Breast epithelium (tissue), 4 donors: Measurements from ENCODE around the gene ZDHHC12. TPM values are rescaled to one million over a fixed set of nuclear protein-coding genes. Genes with fewer than 3 reads are reported as not detected.
"Not testable (repeated sequence)": the region's sequence is repeated elsewhere in the genome, so short reads cannot be mapped to it uniquely, and the experiment has no call there.

Source experiments
- DNase-seq, 2 donors: peaks; one replicate each; pipeline ENCODE4 v3.0.0-alpha.2; 2019; ENCODE audit warnings: low spot score in 2 of 2
- H3K27ac ChIP-seq, 2 donors: fragments of 200-600 bp; sonication (generic) in 1 of 2; one replicate each; pipeline ENCODE4 v1.5.1; 2016 to 2019; ENCODE audit warnings: mild to moderate bottlenecking in 1 of 2
- H3K27me3 ChIP-seq, 2 donors: fragments of 200-600 bp; sonication (generic) in 1 of 2; one replicate each; pipeline versions ENCODE4 v1.5.1 to v1.6.0; 2017 to 2019; ENCODE audit warnings: control low read depth in 1 of 2, mild to moderate bottlenecking in 1 of 2
- H3K36me3 ChIP-seq: fragments of 200-600 bp; one replicate; pipeline ENCODE4 v1.5.1; 2019
- H3K4me1 ChIP-seq, 2 donors: fragments of 200-600 bp; sonication (generic); one replicate each; pipeline ENCODE4 v1.5.1; 2016 to 2019; ENCODE audit warnings: control low read depth in 1 of 2
- H3K4me3 ChIP-seq, 3 donors: fragments of 200-600 bp; sonication (generic); 1 replicate in 2 of 3; 2 replicates in 1 of 3; pipeline ENCODE4 v1.5.1; 2016 to 2019; ENCODE audit warnings: mild to moderate bottlenecking in 3 of 3, moderate library complexity in 2 of 3
- H3K9me3 ChIP-seq, 2 donors: fragments of 200-600 bp; sonication (generic) in 1 of 2; one replicate each; pipeline ENCODE4 v1.5.1; 2016 to 2019; ENCODE audit warnings: control low read depth in 1 of 2
- POLR2A ChIP-seq: fragments of 450-650 bp; IDR thresholded peaks from one replicate; pipeline ENCODE4 v1.6.1; 2016; ENCODE audit warnings: antibody characterized with exemption, mild to moderate bottlenecking, moderate library complexity
- POLR2AphosphoS5 ChIP-seq, 3 donors: sonication (generic); formaldehyde crosslinking; IDR thresholded peaks; one replicate each; pipeline ENCODE4 v1.6.1; 2017; ENCODE audit warnings: antibody characterized with exemption in 3 of 3
- intact Hi-C: fragments of 100-400 bp; cut with DNase I; formaldehyde crosslinking; loops from one replicate; pipeline ENCODE4 v1.15.1; 2023; ENCODE audit warnings: low total_unique reads
- total RNA-seq, 3 donors: library from RNA; depleted of rRNA; stranded (reverse); fragments of >200 nt; gene quantifications; one replicate each; pipeline ENCODE4 v1.1.0, GENCODE V29; 2016
- TF ChIP-seq, protein P1 (sequence below), 3 donors: fragments of 450-650 bp; IDR thresholded peaks; one replicate each; pipeline ENCODE4 v1.5.1; 2016 to 2017; ENCODE audit warnings: antibody characterized with exemption in 3 of 3, mild to moderate bottlenecking in 3 of 3, moderate library complexity in 3 of 3

ZDHHC12 gene
- total RNA-seq, 3 donors from 2014 or later = 15.7 to 33.7 (median 30.2) TPM

DNA sequence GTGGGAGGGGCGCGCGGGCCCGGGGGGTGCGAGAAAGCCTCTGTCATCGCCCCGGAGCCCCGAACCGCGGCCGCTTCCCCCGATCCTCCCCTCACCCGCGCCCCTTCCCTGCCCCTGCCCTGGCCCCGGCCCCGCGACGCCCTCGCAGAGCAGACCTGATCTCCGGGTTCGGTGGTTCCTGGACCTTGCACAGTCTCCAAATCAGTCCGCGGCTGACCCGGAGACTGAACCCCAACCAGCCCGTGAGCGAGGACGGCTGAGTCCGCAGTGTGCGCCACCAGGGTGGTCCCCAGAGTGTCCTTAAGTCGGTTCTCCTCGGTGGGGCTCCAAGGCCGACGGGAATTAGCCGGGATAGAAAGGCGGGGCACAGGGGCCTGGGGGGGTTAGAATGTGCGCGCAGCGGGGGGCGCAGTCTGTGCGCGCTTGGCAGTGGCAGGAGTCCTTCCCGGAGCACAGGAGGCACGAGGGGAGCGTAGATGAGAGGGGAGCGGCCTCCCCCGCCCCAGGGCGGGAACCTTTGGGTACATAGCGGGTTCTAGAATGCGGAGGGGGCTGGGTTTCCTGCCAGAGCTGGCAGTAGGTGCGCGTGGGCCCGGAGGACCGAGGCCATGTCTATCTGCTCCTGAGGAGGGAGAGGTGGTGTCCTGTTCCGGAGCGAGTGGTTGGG is 20.8 kb downstream of the ZDHHC12 start:
- Histone ChIP-seq H3K9me3 (no peaks in the 10 kb centered on the region), H3K27me3 (no peaks in the 10 kb centered on the region), H3K27ac (peak overlapping the region; percentile 83 to 91), H3K4me3 (peak overlapping the region; percentile 80 to 97 (median 83)), H3K4me1 (no peaks in the 10 kb centered on the region), H3K36me3 (no peaks in the 10 kb centered on the region)
- DNase-seq = no peak
- no peak for TF ChIP-seq POLR2A
- no peak for TF ChIP-seq POLR2AphosphoS5 (IDR thresholded peaks at IDR 0.05)
- TF ChIP-seq, protein P1, sequence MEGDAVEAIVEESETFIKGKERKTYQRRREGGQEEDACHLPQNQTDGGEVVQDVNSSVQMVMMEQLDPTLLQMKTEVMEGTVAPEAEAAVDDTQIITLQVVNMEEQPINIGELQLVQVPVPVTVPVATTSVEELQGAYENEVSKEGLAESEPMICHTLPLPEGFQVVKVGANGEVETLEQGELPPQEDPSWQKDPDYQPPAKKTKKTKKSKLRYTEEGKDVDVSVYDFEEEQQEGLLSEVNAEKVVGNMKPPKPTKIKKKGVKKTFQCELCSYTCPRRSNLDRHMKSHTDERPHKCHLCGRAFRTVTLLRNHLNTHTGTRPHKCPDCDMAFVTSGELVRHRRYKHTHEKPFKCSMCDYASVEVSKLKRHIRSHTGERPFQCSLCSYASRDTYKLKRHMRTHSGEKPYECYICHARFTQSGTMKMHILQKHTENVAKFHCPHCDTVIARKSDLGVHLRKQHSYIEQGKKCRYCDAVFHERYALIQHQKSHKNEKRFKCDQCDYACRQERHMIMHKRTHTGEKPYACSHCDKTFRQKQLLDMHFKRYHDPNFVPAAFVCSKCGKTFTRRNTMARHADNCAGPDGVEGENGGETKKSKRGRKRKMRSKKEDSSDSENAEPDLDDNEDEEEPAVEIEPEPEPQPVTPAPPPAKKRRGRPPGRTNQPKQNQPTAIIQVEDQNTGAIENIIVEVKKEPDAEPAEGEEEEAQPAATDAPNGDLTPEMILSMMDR (IDR thresholded peaks at IDR 0.05) = no peak
- intact Hi-C loops = no loop called here

DNA sequence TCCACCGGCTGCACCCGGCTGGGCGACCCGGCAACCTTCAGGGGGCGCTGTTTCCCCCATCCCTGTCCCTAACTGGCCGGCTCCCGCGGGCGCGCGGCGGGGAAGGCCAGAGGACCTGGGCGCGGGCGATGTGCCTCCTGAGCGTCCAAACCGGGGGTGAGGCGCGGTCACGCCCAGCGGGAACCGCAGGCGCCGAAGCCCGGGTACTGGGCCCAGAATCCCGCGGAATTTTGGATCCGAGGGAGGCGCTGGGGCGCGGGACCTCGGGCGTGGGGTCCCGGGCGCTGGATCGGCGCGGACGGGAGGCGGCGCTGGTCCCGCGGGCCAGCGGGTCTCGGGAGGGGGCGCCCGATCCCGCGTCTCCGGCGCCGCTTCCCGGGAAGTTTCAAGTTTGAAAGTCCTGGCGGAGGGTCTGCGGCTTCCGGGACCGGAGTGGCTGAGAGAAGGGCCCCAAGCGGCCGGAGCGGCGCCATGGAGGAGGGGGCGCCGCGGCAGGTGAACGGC is 21.4 kb downstream of the ZDHHC12 start, which contains the start of gene PKN3:
Gene PKN3 (plus strand): TSS at position 59 of the 504 bp plus-strand sequence. CDS start 413 bp downstream, at position 472.
- TF ChIP-seq POLR2A = no peak
- TF ChIP-seq, protein P1 (IDR thresholded peaks at IDR 0.05) = peak; percentile 87
- peak in 2 of 3 donors; percentile 18 to 28 for TF ChIP-seq POLR2AphosphoS5 (IDR thresholded peaks at IDR 0.05)
- Histone ChIP-seq H3K4me3 (peak within 1 kb of the TSS; percentile 80 to 97 (median 83)), H3K36me3 (no peaks in the 10 kb centered on the region), H3K4me1 (no peaks in the 10 kb centered on the region), H3K9me3 (no peaks in the 10 kb centered on the region), H3K27ac (peak within 1 kb of the TSS; percentile 83 to 91), H3K27me3 (no peaks in the 10 kb centered on the region)
- DNase-seq = peak; percentile 67 to 88
- intact Hi-C loops = no loop called here

DNA sequence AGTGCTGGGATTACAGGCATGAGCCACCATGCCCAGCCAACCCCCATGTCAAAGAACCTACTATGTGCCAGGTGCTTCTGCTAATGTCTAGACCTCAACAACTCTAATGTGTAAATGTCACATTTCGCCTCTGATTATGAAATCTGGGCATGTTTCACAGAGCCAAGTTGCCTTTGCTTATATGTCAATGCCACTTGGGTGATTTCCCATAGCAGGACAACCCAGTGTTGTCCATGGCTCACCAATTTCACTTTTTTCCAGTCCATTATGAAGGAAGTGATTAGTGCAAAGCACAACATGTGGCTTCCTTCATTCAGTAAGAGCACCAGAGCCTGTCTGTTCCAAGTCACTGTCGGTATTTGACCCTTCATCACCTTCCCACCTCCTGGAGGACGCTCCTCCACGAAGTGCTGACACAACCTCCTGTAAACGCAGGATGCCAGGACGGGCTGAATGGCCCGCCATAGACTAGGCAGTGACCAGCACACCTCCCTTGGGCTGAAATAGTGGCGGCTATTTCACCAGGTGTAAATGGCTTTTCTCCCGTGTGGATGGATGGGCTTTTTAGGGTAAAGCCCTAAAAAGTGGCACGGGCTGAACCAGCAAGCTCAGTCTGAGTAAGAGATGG is 22.6 kb downstream of the ZDHHC12 start:
- TF ChIP-seq POLR2A (no peak), POLR2AphosphoS5 (IDR thresholded peaks at IDR 0.05) (no peak)
- TF ChIP-seq, protein P1 (IDR thresholded peaks at IDR 0.05) = no peak
- DNase-seq = no peak
- no peak overlapping the region for H3K4me3 ChIP-seq
- no peaks in the 10 kb centered on the region for H3K9me3 ChIP-seq
- no peaks in the 10 kb centered on the region for H3K27me3 ChIP-seq
- no peak overlapping the region for H3K27ac ChIP-seq
- H3K36me3 ChIP-seq = no peaks in the 10 kb centered on the region
- intact Hi-C loops = no loop called here
- no peaks in the 10 kb centered on the region for H3K4me1 ChIP-seq

DNA sequence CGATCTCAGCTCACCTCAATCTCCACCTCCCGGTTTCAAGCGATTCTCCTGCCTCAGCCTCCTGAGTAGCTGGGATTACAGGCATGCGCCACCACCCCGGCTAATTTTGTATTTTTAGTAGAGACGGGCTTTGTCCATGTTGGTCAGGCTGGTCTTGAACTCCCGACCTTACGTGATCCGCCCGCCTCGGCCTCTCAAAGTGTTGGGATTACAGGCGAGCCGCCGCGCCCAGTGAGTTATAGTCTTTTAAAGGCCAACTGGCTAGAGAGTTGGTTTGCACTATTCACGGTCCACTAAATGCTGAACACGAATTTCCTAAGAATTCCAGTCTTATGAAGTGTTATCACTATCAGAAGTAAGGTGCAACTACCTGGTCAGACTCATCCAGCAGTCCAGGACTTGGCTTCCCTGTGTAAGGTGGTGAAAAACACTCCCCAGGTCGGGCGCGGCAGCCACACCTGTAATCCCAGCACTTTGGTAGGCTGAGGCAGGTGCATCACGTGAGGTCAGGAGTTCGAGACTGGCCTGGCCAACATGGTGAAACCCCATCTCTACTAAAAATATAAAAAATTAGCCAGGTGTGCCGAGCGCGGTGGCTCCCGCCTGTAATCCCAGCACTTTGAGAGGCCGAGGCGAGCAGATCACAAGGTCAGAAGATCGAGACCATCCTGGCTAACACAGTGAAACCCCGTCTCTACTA is 24.7 kb downstream of the ZDHHC12 start:
- DNase-seq, H3K4me3 ChIP-seq, H3K27me3 ChIP-seq, H3K4me1 ChIP-seq, H3K36me3 ChIP-seq, H3K9me3 ChIP-seq, intact Hi-C loops, H3K27ac ChIP-seq: not testable (repeated sequence)

DNA sequence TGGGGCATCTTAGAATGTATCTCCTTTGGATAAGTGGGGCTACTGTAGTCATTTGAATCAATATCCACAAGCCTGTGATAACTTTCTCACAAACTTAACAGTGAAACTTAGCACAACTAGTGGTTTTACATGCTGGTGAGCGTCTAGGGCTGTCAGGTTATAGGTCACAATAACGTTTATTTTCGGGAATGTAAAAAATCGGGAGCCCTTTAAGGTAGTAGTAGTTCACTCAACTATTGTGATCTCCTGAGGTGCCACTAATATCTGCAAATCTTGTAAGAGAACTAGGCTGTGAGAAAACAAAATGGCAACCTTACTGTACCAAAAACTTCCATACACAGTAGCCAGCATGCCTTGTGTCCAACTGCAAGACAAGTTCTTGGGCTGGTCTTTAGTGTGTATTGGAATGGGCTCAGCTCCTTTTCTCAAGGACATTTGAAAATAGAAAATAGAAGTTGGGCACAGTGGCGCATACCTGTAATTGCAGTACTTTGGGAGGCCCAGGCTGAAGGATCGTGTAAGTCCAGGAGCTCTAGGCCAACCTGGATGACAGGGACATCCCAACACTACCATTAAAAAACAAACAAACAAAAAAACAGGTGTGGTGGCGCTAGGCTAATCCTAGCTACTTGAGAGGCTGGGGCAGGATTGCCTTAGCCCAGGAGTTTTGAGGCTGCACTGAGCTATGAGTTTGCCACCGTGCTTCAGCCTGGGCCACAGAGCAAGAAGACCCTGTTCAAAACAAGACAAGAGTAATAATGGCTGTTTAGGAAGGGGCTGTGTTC is 26.8 kb downstream of the ZDHHC12 start:
- H3K27me3 ChIP-seq = no peaks in the 10 kb centered on the region
- H3K36me3 ChIP-seq = no peaks in the 10 kb centered on the region
- TF ChIP-seq POLR2A = no peak
- TF ChIP-seq, protein P1 (IDR thresholded peaks at IDR 0.05) = no peak
- TF ChIP-seq POLR2AphosphoS5 (IDR thresholded peaks at IDR 0.05) = no peak
- no peak overlapping the region for H3K4me3 ChIP-seq
- no peak overlapping the region for H3K27ac ChIP-seq
- no peak for DNase-seq
- intact Hi-C loops = no loop called here
- no peaks in the 10 kb centered on the region for H3K4me1 ChIP-seq
- H3K9me3 ChIP-seq = no peaks in the 10 kb centered on the region
